Smooth muscle cell (in vitro differentiated cells): Measurements from ENCODE around the gene ITGA8. TPM values are rescaled to one million over a fixed set of nuclear protein-coding genes. Genes with fewer than 3 reads are reported as not detected.

ENCODE experiments used
- DNase-seq: peaks from one replicate; lab custom pipeline; 2025; ENCODE audit not compliant: unreplicated experiment; lab: John Stamatoyannopoulos, UW
- H2AFZ ChIP-seq: fragments of 200-600 bp; sonication (generic); 2 replicates; pipeline ENCODE4 v1.6.0; 2016; ENCODE audit warnings: antibody characterized with exemption, low read depth, mild to moderate bottlenecking
- H3F3A ChIP-seq: fragments of 200-600 bp; sonication (generic); 2 replicates; pipeline ENCODE4 v1.6.0; 2017; ENCODE audit warnings: antibody characterized with exemption, low read depth
- H3K27ac ChIP-seq: fragments of 200-600 bp; sonication (generic); 2 replicates; pipeline ENCODE4 v1.5.1; 2016; ENCODE audit warnings: low read depth, mild to moderate bottlenecking
- H3K27me3 ChIP-seq: fragments of 200-600 bp; sonication (generic); 2 replicates; pipeline ENCODE4 v1.6.1; 2016; ENCODE audit warnings: low read depth, mild to moderate bottlenecking
- H3K36me3 ChIP-seq: fragments of 200-600 bp; sonication (generic); 2 replicates; pipeline ENCODE4 v1.5.1; 2016; ENCODE audit warnings: low read depth
- H3K4me1 ChIP-seq: fragments of 200-600 bp; sonication (generic); 2 replicates; pipeline ENCODE4 v1.5.1; 2016; ENCODE audit warnings: low read depth
- H3K4me2 ChIP-seq: fragments of 200-600 bp; sonication (generic); 2 replicates; pipeline ENCODE4 v1.6.0; 2016; ENCODE audit warnings: mild to moderate bottlenecking
- H3K4me3 ChIP-seq: fragments of 200-600 bp; sonication (generic); 2 replicates; pipeline ENCODE4 v1.5.1; 2016; ENCODE audit warnings: mild to moderate bottlenecking
- H3K79me2 ChIP-seq: fragments of 200-600 bp; sonication (generic); 2 replicates; pipeline ENCODE4 v1.6.0; 2016; ENCODE audit warnings: low read depth, mild to moderate bottlenecking
- H3K9ac ChIP-seq: fragments of 200-600 bp; sonication (generic); 2 replicates; pipeline ENCODE4 v1.6.0; 2016; ENCODE audit warnings: low read depth
- H3K9me3 ChIP-seq: fragments of 200-600 bp; sonication (generic); replicated peaks from 2 replicates; pipeline ENCODE4 v1.5.1; 2016; ENCODE audit warnings: low read depth
- H4K20me1 ChIP-seq: fragments of 200-600 bp; sonication (generic); 2 replicates; pipeline ENCODE4 v1.6.0; 2016; ENCODE audit warnings: low read depth
- WGBS: methylation state at CpG from one replicate; pipeline ENCODE4 v1.1.7; 2016; ENCODE audit warnings: low lambda C conversion rate; 5-methylcytosine and 5-hydroxymethylcytosine counted together
- polyA plus RNA-seq: library from polyadenylated mRNA; unstranded; fragments of >200 nt; fragmentation: Nextera tagmentation; extraction: Ambion mirVana; gene quantifications from 2 replicates; pipeline ENCODE4 v1.2.1, GENCODE V29; 2016
- total RNA-seq: library from RNA; depleted of rRNA; stranded (reverse); fragments of >200 nt; gene quantifications from 2 replicates; pipeline ENCODE4 v1.2.3, GENCODE V29; 2014
- TF ChIP-seq, protein P1 (sequence below): fragments of 200-600 bp; sonication (generic); IDR thresholded peaks from 2 replicates; pipeline ENCODE4 v1.5.1; 2017; ENCODE audit warnings: borderline replicate concordance, mild to moderate bottlenecking, antibody characterized with exemption; ENCODE audit not compliant: insufficient read depth, poor library complexity, severe bottlenecking

Gene ITGA8
- total and polyA plus RNA-seq, 2 experiments from 2014 or later = 0.02 to 0.36 TPM

DNA sequence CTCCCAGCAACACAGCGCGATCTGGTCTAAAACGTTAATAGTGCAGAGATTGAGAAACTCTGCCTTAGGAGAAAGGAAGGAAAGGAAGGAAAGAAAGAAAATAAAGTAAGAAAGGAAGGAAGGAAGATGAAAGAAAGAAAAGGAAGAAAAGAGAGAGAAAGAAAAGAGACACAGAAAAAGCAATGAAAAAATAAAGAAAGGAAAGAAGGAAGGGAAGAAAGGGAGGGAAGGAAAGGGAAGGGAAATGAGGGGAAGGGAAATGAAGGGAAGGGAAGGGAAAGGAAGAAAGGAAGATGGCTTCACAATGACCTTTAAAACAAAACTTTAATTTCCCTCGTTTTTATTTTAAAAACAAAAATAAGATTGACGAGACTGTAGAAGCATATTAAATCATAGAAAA lies 173.1 kb downstream of the ITGA8 start:
- Histone ChIP-seq H3K9ac (no peak overlapping the region), H3K4me2 (no peak overlapping the region), H3K4me3 (no peak overlapping the region), H3K79me2 (no peaks in the 10 kb centered on the region), H3K27ac (no peak overlapping the region), H3F3A (no peaks in the 10 kb centered on the region), H4K20me1 (no peaks in the 10 kb centered on the region), H3K4me1 (no peaks in the 10 kb centered on the region), H3K9me3 (no peaks in the 10 kb centered on the region), H3K27me3 (no peaks in the 10 kb centered on the region), H2AFZ (no peak overlapping the region), H3K36me3 (no peaks in the 10 kb centered on the region)
- DNase-seq = no peak
- WGBS = 91% methylated on average over 5 of the region's 5 CpGs
- TF ChIP-seq, protein P1, sequence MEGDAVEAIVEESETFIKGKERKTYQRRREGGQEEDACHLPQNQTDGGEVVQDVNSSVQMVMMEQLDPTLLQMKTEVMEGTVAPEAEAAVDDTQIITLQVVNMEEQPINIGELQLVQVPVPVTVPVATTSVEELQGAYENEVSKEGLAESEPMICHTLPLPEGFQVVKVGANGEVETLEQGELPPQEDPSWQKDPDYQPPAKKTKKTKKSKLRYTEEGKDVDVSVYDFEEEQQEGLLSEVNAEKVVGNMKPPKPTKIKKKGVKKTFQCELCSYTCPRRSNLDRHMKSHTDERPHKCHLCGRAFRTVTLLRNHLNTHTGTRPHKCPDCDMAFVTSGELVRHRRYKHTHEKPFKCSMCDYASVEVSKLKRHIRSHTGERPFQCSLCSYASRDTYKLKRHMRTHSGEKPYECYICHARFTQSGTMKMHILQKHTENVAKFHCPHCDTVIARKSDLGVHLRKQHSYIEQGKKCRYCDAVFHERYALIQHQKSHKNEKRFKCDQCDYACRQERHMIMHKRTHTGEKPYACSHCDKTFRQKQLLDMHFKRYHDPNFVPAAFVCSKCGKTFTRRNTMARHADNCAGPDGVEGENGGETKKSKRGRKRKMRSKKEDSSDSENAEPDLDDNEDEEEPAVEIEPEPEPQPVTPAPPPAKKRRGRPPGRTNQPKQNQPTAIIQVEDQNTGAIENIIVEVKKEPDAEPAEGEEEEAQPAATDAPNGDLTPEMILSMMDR = no peak

DNA sequence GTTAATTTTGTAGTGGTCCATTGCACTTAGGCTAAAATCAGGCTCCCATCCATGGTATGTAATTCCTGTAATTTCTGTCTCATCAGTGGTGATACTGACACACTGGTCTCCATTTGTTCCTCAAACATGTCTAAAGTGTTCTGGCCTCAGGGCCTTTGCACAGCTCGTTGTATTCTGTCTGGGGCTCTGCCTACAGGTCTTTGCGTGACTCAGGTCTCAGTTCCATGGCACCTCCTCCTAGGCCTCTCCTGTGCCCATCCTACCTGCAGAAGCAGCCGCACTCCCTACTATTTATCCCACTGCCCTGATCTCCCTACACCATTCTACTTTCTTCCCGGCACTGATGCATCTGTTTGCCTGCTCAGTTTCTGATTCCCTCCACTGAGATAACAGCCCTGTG lies 173.8 kb downstream of the ITGA8 start:
- Histone ChIP-seq H4K20me1 (no peaks in the 10 kb centered on the region), H3K9ac (no peak overlapping the region), H3K4me2 (no peak overlapping the region), H3K27ac (no peak overlapping the region), H3K36me3 (no peaks in the 10 kb centered on the region), H3K4me3 (no peak overlapping the region), H3K27me3 (no peaks in the 10 kb centered on the region), H3K9me3 (no peaks in the 10 kb centered on the region), H3F3A (no peaks in the 10 kb centered on the region), H2AFZ (no peak overlapping the region), H3K79me2 (no peaks in the 10 kb centered on the region), H3K4me1 (no peaks in the 10 kb centered on the region)
- TF ChIP-seq, protein P1 = no peak
- DNase-seq = no peak
- 92% methylated on average over 4 of the region's 4 CpGs for WGBS

DNA sequence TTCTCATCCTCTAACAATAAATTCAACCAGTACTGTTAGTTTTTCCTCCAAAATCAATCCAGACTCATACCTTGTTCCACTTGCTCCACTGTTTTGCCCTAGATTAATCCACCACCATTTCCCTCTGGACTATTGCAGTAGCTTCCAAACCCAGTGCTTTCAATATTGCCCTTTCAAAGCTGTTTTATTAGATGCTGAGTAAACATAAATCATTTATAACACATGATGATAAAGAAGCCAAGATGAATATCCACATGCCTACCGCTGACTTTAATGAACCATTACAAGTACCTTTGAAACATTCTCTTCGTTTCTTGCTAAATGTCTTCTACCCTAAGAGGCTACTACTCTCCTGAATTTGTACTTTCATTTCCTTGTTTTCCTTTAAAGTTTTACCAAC lies 174.5 kb downstream of the ITGA8 start:
- H3K4me1 ChIP-seq = no peaks in the 10 kb centered on the region
- no peaks in the 10 kb centered on the region for H3F3A ChIP-seq
- no peaks in the 10 kb centered on the region for H3K79me2 ChIP-seq
- H3K9me3 ChIP-seq = no peaks in the 10 kb centered on the region
- H3K27me3 ChIP-seq = no peaks in the 10 kb centered on the region
- 97% methylated on average over 2 of the region's 2 CpGs for WGBS
- no peak overlapping the region for H3K4me3 ChIP-seq
- no peaks in the 10 kb centered on the region for H3K36me3 ChIP-seq
- H3K4me2 ChIP-seq = no peak overlapping the region
- no peak overlapping the region for H3K27ac ChIP-seq
- H2AFZ ChIP-seq = no peak overlapping the region
- no peak overlapping the region for H3K9ac ChIP-seq
- H4K20me1 ChIP-seq = no peaks in the 10 kb centered on the region
- no peak for DNase-seq
- TF ChIP-seq, protein P1 = no peak

DNA sequence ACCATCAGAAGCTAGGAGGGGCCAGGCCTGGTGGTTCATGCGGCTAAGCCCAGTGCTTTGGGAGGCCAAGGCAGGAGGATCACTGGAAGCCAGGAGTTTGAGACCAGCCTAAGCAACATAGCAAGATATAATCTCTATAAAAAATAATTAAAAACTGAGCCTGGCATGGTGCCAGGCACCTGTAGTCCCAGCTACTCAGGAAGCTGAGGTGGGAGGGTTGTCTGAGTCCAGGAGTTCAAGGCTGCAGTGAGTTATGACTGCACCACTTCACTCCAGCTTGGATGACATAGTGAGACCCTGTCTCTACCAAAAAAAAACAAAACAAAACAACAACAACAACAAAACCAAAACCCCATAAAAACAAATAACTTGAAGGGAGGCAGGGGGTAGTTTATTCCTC lies 175.7 kb downstream of the ITGA8 start:
- H3K4me3 ChIP-seq = no peak overlapping the region
- DNase-seq = no peak
- H3F3A ChIP-seq = no peaks in the 10 kb centered on the region
- H3K27ac ChIP-seq = no peak overlapping the region
- no peaks in the 10 kb centered on the region for H3K27me3 ChIP-seq
- WGBS = 100% methylated on average over 1 of the region's 1 CpG
- no peak overlapping the region for H3K4me2 ChIP-seq
- no peak overlapping the region for H3K9ac ChIP-seq
- H2AFZ ChIP-seq = no peak overlapping the region
- H3K4me1 ChIP-seq = no peaks in the 10 kb centered on the region
- TF ChIP-seq, protein P1 = no peak
- no peaks in the 10 kb centered on the region for H3K36me3 ChIP-seq
- H3K79me2 ChIP-seq = no peaks in the 10 kb centered on the region
- H3K9me3 ChIP-seq = no peaks in the 10 kb centered on the region
- H4K20me1 ChIP-seq = no peaks in the 10 kb centered on the region
